HepG2 (cell line): Measurements from ENCODE around the gene FIBP. TPM values are rescaled to one million over a fixed set of nuclear protein-coding genes. Genes with fewer than 3 reads are reported as not detected.

Experiments
- ATF5 ChIP-seq: sonication (generic); formaldehyde crosslinking; IDR thresholded peaks from 2 replicates; pipeline ENCODE4 v1.4.0; 2020; ENCODE audit warnings: mild to moderate bottlenecking, low read depth, missing genetic modification reagents
- ELF1 ChIP-seq: sonication (generic); formaldehyde crosslinking; IDR thresholded peaks from 2 replicates; pipeline ENCODE4 v1.4.0; 2020; ENCODE audit warnings: missing genetic modification reagents
- MIER3 ChIP-seq: IDR thresholded peaks from 2 replicates; pipeline ENCODE4 v1.6.1; 2016; ENCODE audit warnings: missing compliant biosample characterization, borderline replicate concordance
- NR0B2 ChIP-seq: sonication (generic); formaldehyde crosslinking; IDR thresholded peaks from 2 replicates; pipeline ENCODE4 v1.4.0; 2020; ENCODE audit warnings: mild to moderate bottlenecking, missing genetic modification reagents
- PRPF4 ChIP-seq: fragments of 200-400 bp; formaldehyde crosslinking; IDR thresholded peaks from 2 replicates; pipeline ENCODE4 v1.6.1; 2016; ENCODE audit warnings: low read length, low read depth; ENCODE audit not compliant: poor library complexity, severe bottlenecking
- REPIN1 ChIP-seq: sonication (generic); formaldehyde crosslinking; IDR thresholded peaks from 2 replicates; pipeline ENCODE4 v1.8.0; 2022; ENCODE audit warnings: missing genetic modification reagents, low read depth, mild to moderate bottlenecking, borderline replicate concordance
- SP2 ChIP-seq: sonication (generic); formaldehyde crosslinking; IDR thresholded peaks from 2 replicates; pipeline ENCODE4 v1.5.1; 2020; ENCODE audit warnings: mild to moderate bottlenecking, missing genetic modification reagents
- SRY ChIP-seq: sonication (generic); formaldehyde crosslinking; IDR thresholded peaks from 2 replicates; pipeline ENCODE4 v1.8.0; 2022; ENCODE audit warnings: mild to moderate bottlenecking, missing genetic modification reagents
- TP53 ChIP-seq: sonication (generic); formaldehyde crosslinking; conservative IDR thresholded peaks from 2 replicates; pipeline ENCODE4 v1.4.0; 2020; ENCODE audit warnings: missing genetic modification reagents
- ZBTB4 ChIP-seq: sonication (generic); formaldehyde crosslinking; IDR thresholded peaks from 2 replicates; pipeline ENCODE4 v1.4.0; 2020; ENCODE audit warnings: missing genetic modification reagents, mild to moderate bottlenecking, borderline replicate concordance
- ZBTB49 ChIP-seq: sonication (generic); formaldehyde crosslinking; IDR thresholded peaks from 2 replicates; pipeline ENCODE4 v1.4.0; 2020; ENCODE audit warnings: missing genetic modification reagents, borderline replicate concordance
- ZFP1 ChIP-seq: IDR thresholded peaks from 2 replicates; pipeline ENCODE4 v1.6.1; 2016
- ZNF10 ChIP-seq: sonication (generic); formaldehyde crosslinking; IDR thresholded peaks from 2 replicates; pipeline ENCODE4 v1.4.0; 2020; ENCODE audit warnings: mild to moderate bottlenecking, low read depth, missing genetic modification reagents, borderline replicate concordance
- ZNF33B ChIP-seq: sonication (generic); formaldehyde crosslinking; IDR thresholded peaks from 2 replicates; pipeline ENCODE4 v1.5.1; 2020; ENCODE audit warnings: mild to moderate bottlenecking, missing genetic modification reagents
- ZNF446 ChIP-seq: sonication (generic); formaldehyde crosslinking; IDR thresholded peaks from 2 replicates; pipeline ENCODE4 v1.5.0; 2020; ENCODE audit warnings: mild to moderate bottlenecking, missing genetic modification reagents
- ZNF547 ChIP-seq: sonication (generic); formaldehyde crosslinking; IDR thresholded peaks from 2 replicates; pipeline ENCODE4 v1.5.1; 2020; ENCODE audit warnings: mild to moderate bottlenecking, missing genetic modification reagents
- ZNF580 ChIP-seq: IDR thresholded peaks from 2 replicates; pipeline ENCODE4 v1.6.1; 2016; ENCODE audit warnings: low read depth, borderline replicate concordance
- ZNF770 ChIP-seq: sonication (generic); formaldehyde crosslinking; IDR thresholded peaks from 2 replicates; pipeline ENCODE4 v1.5.0; 2020; ENCODE audit warnings: mild to moderate bottlenecking, missing genetic modification reagents
- ZNF792 ChIP-seq: IDR thresholded peaks from 2 replicates; pipeline ENCODE4 v1.6.1; 2016
- ZSCAN31 ChIP-seq: sonication (generic); formaldehyde crosslinking; IDR thresholded peaks from 2 replicates; pipeline ENCODE4 v1.5.0; 2020; ENCODE audit warnings: low read depth, mild to moderate bottlenecking, missing genetic modification reagents
- polyA plus RNA-seq, 8 experiments: library from polyadenylated mRNA; depleted of rRNA in 3 of 8; stranded (reverse) in 7 of 8; unstranded in 1 of 8; fragments of >200 nt; fragmentation: Illumina TruSeq in 4 of 8; extraction: Trizol in 4 of 8; gene quantifications; 2 replicates each; pipeline versions ENCODE4 v1.2.1 to v1.2.3, GENCODE V29; 2011 to 2016; ENCODE audit warnings: low read depth in 4 of 8, missing spikeins in 1 of 8, mixed read lengths in 1 of 8; ENCODE audit not compliant: insufficient read depth in 1 of 8
- total RNA-seq, 5 experiments: library from RNA; depleted of rRNA; stranded (reverse); fragments of >200 nt; fragmentation: Illumina TruSeq; extraction: Trizol; gene quantifications; 2 replicates each; pipeline ENCODE4 v1.2.3, GENCODE V29; 2016; ENCODE audit warnings: low read depth in 1 of 5

Gene FIBP
- total and polyA plus RNA-seq, 2 of the 13 experiments (the other 11 are each of a cell fraction or from before 2014, with no cell fraction given) = 42.9 to 62.1 TPM

- TF ChIP-seq ZFP1 = 0 out of 2 replicates have a peak, but pooled peaks have one; percentile 37
- 0 out of 2 replicates have a peak, but pooled peaks have one; percentile 35 for TF ChIP-seq ZBTB4 (CRISPR knock-in tag)
- TF ChIP-seq PRPF4 = no peak
- no peak for TF ChIP-seq ZBTB49
- no peak for TF ChIP-seq ZNF10 (CRISPR knock-in tag)
- TF ChIP-seq ATF5 (CRISPR knock-in tag) = no peak
- TF ChIP-seq ZNF770 (CRISPR knock-in tag) = 0 out of 2 replicates have a peak, but pooled peaks have one; percentile 33
- TF ChIP-seq ZNF547 (CRISPR knock-in tag) = no peak
- peak; percentile 98 for TF ChIP-seq ELF1 (CRISPR knock-in tag)
- no peak for TF ChIP-seq ZNF33B (CRISPR knock-in tag)
- peak; percentile 69 for TF ChIP-seq REPIN1 (CRISPR knock-in tag)
- TF ChIP-seq TP53 (CRISPR knock-in tag) = no peak
- TF ChIP-seq ZNF580 (CRISPR knock-in tag) = peak; percentile 15; the same call in 1 of the 2 replicates
- peak; percentile 81 for TF ChIP-seq SP2 (CRISPR knock-in tag)
- TF ChIP-seq ZSCAN31 = 0 out of 2 replicates have a peak, but pooled peaks have one; percentile 29
- 0 out of 2 replicates have a peak, but pooled peaks have one; percentile 49 for TF ChIP-seq SRY (CRISPR knock-in tag)
- TF ChIP-seq ZNF446 (CRISPR knock-in tag) = no peak
- no peak for TF ChIP-seq NR0B2 (CRISPR knock-in tag)
- TF ChIP-seq ZNF792 (CRISPR knock-in tag) = peak; percentile 59; the same call in 1 of the 2 replicates
- no peak; the same call in 1 of the 2 replicates for TF ChIP-seq MIER3 (CRISPR knock-in tag)
Measured at GRCh38 chr11:65888163-65888814, at the start of gene FIBP (continued).
